A549 (cell line): ENCODE data around the gene RRP9.

ENCODE experiments used
- BHLHE40 ChIP-seq: IDR thresholded peaks from 2 replicates; pipeline ENCODE4 v1.6.1; 2012; ENCODE audit warnings: low read depth, low read length, inconsistent platforms
- CHD2 ChIP-seq: fragments of 150-350 bp; IDR thresholded peaks from 2 replicates; pipeline ENCODE4 v1.6.1; 2014; ENCODE audit warnings: low read length; ENCODE audit not compliant: partially characterized antibody
- CTCF ChIP-seq: fragments of >200 bp; sonication (Bioruptor Twin); formaldehyde crosslinking; IDR thresholded peaks from 3 replicates; pipeline ENCODE4 v1.5.1; 2016
- EP300 ChIP-seq, 2 experiments: fragments of >200 bp; sonication (Bioruptor Twin); formaldehyde crosslinking; IDR thresholded peaks; 2 replicates in 1 of 2; 3 replicates in 1 of 2; pipeline ENCODE4 v1.6.1; 2016 to 2017
- HOXA7 ChIP-seq: fragments of 250-450 bp; sonication (Bioruptor Pico); IDR thresholded peaks from 2 replicates; pipeline ENCODE4 v1.5.0; 2020; ENCODE audit warnings: mild to moderate bottlenecking, moderate library complexity
- POLR2A ChIP-seq: IDR thresholded peaks from 2 replicates; pipeline ENCODE4 v1.6.1; 2012; ENCODE audit warnings: mild to moderate bottlenecking, low read length
- REST ChIP-seq: fragments of 200-600 bp; sonication (generic); IDR thresholded peaks from 2 replicates; pipeline ENCODE4 v1.6.1; 2016; ENCODE audit warnings: antibody characterized with exemption, mild to moderate bottlenecking, moderate library complexity
- SMC3 ChIP-seq: fragments of >200 bp; sonication (Bioruptor Twin); formaldehyde crosslinking; IDR thresholded peaks from 3 replicates; pipeline ENCODE4 v1.6.1; 2018; ENCODE audit warnings: inconsistent platforms
- SREBF2 ChIP-seq: fragments of 450-650 bp; IDR thresholded peaks from 2 replicates; pipeline ENCODE4 v1.6.1; 2014; ENCODE audit warnings: mild to moderate bottlenecking, moderate library complexity

- TF ChIP-seq REST = no peak
- TF ChIP-seq EP300 (IDR thresholded peaks at IDR 0.05) = no peak
- no peak for TF ChIP-seq POLR2A
- no peak for TF ChIP-seq HOXA7 (CRISPR knock-in tag)
- no peak for TF ChIP-seq CTCF
- TF ChIP-seq SMC3 = no peak
- TF ChIP-seq CHD2 = no peak
- no peak for TF ChIP-seq BHLHE40
- no peak for TF ChIP-seq SREBF2
Observed at GRCh38 chr3:51961011-51961410, 19.3 kb upstream of the RRP9 start.
